SIG-M5 treated with dmso at 0.1 percent for 504 hours (cell line): ENCODE results near the gene NKAPL.

Experiments
- DNase-seq: peaks from one replicate; lab custom pipeline; 2025; ENCODE audit not compliant: unreplicated experiment; lab: John Stamatoyannopoulos, UW

Gene NKAPL

DNA sequence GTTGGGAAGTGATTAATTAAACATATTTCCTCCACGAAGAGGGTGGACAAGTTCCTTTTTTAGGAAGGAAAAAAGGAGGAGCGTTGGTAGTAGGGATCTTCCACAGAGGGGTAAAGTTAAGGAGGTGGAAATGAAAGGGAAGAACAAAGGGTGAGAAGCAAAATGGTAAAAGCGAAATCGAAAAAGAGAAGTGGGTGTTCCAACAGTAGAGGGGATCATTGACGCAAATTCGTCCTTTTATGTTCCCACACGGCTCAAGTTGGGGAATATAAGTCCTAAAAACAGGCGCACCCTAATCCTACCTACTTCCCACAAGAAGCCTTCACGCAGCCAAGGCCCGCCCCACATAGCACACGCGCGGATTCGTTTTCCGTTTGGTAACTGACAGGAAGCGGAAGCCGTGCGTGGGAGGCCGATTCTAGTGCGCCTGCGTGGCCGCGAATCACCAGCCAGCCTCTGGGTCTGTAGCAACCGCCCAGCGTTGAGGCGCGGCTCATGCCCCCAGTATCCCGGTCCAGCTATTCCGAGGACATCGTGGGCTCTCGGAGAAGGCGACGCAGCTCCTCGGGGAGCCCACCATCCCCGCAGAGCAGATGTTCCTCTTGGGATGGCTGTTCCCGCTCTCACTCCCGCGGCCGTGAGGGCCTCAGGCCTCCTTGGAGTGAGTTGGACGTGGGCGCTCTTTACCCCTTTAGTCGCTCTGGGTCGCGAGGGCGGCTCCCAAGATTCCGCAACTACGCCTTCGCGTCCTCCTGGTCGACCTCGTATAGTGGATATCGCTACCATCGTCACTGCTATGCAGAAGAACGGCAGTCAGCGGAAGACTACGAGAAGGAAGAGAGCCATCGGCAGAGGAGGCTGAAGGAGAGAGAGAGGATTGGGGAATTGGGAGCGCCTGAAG lies at the start of gene NKAPL:
Gene NKAPL, plus strand, starts transcription at position 421 of the 901 bp plus-strand sequence. Its CDS starts 75 bp downstream, at position 496.
- no peak for DNase-seq

DNA sequence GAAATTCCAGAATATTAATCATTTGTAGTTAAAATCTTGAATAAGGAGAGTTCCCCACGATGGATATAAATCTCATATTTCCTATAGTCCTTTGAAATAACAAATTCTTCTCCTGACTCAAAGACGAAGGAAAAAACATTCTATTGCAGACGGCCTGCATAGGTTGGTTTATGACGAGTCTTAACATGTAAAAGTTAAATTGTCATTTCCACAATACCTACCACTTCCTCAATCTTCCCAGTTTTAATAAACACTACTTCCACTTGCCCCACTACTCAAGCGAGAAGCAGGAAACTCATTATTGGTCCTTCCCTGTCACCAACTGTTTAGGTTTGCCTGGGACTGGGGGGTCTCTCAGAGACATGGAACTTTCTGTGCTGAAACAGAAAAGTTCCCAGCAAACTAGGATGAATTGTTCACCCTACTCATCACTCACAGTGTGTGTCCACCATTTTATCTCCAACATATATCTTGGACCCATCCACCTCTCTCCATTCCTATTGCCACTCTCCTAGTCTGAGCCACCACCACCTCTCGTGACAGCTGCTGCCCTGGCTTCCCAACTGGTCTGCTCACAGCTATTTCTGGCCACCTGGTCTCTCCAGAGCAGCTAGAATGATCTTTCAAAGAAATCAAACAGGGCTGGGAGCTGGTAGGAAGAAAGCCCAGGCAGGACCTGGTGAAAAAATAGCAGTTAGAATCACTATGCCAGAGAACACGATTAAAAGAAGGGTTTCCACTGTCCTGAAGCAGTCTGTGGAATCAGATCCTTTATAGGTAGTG lies 49.2 kb upstream of the NKAPL start:
- no peak for DNase-seq

DNA sequence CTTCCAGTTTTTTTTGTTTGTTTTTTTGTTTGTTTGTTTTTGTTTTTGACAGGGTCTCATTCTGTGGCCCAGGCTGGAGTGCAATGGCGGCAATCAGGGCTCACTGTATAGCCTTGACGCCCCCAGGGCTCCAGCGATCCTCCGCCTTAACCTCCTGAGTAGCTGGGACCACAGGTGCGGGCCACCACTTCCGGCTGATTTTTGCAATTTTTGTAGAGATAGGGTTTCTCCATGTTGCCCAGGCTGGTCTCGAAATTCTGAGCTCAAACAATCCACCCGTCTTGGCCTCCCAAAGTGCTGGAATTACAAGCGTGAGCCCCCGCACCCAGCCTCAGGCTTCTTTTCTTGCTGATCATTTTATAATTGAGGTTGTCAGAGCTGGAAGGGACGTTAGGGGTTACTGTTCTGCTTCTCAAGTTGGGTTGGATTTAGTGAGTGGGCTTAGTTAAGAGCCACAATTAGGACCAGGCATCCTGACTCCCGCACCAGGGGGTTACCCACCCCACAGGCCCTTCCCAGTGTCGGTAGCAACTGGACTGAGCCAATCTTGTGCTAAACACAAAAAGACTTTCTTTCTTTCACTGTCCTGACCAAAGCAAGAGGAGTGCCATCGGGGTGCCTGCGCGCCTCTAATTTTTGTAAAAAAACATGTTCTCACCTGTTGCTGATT lies 47.1 kb upstream of the NKAPL start:
- no peak for DNase-seq

DNA sequence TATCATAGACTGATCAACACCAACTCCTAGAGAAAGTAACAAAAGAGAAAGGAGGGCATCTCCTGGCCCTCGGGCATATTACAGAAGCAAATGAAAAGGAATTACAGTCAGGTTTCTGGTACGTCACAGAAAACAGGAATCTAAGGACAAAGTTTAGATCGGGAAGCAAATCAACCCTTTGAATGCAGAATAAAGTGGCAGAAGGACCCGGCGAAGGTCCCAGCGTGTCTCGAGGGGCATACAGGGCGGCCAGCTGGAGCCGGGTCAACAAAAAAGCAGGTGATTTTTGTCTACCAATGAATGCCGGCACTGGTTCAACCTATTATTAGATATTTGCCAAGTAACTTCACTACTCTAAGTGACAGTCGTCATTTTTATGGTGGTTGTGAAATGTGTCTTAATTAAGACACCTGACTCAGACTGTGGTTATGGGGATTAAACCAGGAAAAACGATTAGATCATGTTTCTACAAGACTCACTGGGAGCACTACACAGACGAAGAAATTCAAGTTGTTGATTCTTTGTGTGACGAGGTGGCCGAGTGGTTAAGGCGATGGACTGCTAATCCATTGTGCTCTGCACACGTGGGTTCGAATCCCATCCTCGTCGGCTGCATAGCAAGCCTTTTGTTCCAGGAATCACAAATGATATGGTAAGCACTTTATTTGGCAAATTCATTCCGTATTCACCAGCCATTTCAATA lies 46.4 kb upstream of the NKAPL start:
- peak; percentile 73 for DNase-seq

DNA sequence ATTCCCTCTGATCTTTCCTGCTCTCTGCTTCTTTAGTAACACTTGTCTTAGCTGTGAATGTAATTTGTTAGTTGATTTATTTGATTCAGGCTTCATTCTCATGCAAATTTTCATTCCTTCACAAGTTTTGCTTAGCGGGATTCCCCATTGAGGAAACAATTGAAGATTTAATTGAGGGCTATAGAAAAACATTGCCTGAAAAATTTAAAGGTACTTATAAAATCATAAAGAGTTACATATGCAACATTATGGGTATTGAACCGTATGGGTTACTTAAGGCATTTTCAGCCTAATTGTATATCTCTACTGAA lies 45.9 kb upstream of the NKAPL start:
- no peak for DNase-seq

DNA sequence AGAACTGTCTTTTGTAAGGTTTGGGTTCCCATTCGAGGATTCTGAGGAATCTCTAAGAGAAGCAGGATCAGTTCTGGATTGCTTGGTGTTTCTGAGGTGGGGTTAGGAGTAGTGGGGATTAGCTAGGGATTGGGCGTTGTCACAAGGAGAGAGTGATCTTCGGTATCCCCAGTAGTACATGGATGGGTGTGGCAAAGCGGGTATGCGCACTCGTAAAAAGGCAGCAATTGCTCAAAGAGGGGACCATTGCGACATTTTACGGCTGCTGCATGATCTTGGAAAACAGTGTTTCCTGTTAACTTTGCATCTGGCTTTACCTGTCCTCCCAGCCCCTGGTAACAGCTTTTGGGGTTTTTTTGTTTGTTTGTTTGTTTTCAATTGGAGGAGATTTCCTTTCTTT lies 43.7 kb upstream of the NKAPL start:
- peak; percentile 66 for DNase-seq

DNA sequence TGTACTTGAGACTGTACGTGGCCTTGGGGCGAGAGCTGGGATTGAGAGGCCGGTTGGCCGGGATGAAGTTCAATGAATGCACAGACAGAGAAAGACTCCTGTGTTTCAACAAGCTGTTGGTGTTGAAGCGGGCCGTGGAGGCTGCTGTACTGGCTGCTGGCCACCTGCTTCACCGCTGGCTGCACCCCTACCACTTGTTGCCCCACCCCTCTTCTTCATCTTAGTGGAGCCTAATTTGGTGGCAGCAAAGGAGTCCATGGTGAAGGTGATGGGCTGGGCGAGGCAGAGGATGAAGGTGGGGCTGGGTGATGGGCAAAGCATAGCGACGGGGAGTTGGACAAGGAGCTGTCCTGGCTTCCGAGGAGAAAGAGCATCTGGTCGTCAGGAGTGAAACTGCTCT lies 41.2 kb upstream of the NKAPL start:
- no peak for DNase-seq

DNA sequence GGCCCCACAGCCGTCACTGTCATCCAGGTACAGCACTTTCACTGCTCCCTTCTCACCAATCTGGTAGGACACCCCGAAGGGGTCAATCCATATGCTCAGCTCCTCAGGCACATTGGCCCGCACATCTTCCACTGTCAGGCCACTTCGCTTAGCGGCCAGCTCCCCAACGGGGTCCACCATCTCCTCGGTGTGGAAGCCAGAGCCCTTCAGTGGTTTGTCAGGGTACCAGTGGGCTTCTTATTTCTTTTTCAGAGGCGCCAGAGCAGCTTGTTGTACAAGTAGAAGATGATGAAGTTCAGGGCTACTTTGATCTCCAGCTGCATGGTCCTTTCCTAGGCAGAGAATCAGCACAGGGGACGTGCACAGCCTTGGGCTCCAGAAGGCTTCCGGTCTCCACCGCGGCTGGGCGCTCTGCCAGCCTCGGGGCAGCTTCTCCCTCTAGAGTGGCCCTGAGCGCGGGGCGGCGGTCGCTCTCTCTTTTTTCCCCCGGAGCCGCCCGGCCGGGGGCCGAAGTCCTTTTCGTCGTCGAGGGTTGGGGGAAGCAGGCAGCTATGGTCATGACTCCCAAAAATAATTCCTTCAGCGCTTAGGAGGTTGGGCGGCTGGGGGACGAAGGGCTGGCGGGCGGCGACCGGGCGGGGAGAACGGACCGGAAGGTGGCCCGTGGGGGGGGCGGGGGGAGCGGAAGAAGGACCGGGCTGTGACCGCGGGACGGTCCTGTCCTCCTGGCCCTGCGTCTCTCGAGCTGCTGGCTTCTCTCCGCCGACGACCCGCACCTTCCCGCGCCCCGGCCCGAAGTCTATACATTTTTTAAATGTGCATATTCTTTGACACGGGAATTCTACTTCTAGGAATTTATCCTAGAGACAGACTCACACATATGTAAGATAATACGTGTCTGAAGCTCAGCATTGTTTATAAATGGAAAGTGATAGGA lies 40.5 kb upstream of the NKAPL start:
- peak; percentile 31 for DNase-seq

DNA sequence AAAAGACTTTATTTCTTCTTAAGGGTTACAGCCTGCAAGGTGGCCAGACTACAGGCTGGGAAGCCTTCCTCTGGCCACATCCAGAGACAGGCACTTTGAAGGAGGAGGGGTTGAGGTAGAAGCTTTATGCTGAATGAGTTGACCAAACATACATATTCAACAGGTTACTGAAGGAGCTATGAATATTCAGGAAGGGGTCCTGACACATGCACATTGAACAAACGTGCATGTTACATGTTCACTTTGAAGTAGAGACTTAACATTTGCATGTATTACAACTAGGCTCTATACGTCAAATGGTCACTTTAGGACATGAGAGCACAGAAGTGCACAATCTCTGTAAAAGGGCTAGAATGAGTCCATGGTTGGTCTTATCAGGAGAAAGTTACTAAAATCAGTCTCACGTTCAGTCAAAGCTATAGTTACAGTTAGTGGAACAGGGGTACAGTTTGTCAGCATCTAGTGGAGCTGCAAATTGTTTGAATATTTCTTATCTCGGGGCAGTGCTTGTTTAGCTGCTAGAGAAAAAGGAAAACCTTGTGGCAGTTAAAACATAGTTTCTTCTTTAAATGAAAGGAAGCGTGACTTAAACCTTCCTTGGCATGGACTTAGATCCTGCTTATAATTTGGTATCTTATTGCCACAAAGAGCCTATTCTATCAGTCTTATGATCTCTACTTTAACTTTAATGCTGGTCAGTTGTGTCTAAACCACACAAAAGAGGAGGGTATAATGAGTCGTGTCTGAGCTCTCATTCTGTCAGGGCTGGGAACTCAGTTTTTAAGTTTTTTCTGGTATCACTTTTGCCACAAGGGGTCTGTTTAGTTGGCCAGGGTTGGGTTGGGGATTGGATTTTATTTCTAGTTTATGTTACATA lies 38.6 kb upstream of the NKAPL start:
- no peak for DNase-seq

DNA sequence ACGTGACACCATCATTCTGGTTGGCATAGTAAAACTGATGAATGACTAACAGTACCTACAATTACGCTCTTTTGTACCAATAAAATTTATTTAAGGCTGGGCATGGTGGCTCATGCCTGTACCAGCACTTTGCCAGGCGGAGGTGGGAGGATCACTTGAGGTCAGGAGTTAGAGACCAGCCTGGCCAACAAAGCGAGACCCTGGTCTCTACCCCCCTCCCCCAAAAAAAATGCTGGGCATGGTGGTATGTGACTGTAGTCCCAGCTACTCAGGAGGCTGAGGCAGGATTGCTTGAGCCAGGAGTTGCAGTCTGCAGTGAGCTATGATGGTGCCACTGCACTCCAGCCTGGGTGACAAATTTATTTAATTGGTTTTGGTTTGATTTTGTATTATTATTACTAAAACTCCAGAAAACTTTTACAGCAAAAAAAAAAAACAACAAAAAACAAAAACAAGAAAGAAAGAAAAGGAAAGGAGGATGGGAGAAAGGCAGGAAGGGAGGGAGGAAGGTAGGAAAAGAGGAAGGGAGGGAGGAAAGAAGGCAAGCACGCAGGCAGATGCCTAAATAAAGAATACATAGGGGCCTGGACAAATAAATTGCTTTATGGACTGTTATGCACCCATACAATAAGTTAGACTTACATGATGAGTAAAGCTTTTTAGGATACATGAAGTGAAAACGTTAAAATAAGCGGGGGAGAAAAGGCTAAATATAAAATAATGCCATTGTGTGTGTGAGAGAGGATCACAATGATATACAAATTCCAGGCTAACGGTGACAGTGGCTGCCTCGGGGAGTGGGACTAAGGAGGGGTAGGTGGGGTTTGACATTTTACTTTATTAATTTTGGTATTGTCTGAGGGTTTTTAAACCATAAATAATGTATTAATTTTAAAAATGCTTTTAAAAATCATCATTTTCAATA lies 34.7 kb upstream of the NKAPL start:
- no peak for DNase-seq

DNA sequence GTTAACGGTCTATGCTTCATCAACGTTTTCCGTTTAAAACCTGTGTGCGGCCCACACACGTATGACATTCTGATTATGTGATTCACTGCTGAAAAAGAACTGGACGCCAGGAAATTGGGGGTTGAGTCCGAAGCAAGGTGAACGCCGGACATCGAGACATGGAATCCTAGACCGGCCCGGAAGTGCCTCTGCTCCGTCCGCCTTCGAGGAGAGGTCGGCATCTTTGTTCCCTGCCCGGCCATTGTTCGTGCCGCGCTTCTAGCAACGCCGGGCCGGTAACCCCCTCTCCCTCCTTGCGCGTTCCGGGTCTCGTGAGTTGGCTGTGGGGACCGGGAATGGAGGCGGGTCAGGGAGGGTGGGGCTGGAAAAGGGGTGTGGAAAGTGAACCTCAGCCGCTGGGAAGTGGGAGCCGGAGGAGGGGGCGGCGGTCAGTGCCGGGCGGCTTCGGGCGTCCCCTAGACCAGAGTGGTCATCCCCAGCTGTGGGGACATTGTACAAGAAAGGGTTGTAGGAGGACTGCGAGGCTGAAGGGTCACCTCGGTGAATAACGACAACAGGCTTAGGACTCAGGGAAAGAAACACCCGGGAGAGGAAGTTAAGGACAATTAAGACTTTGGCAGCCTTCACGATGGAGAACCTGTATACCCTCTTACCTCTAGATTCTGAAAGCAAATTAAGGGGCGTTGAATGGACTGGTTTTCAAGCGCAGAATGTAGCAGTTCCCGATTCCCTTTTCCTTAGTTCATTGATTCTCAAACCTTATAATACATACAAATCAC lies 33.9 kb upstream of the NKAPL start, which contains the start of gene ZSCAN9:
Gene ZSCAN9, plus strand, starts transcription at position 220 of the 779 bp plus-strand sequence. CDS start 1,810 bp downstream, outside the sequence.
- DNase-seq: peak; percentile 62

DNA sequence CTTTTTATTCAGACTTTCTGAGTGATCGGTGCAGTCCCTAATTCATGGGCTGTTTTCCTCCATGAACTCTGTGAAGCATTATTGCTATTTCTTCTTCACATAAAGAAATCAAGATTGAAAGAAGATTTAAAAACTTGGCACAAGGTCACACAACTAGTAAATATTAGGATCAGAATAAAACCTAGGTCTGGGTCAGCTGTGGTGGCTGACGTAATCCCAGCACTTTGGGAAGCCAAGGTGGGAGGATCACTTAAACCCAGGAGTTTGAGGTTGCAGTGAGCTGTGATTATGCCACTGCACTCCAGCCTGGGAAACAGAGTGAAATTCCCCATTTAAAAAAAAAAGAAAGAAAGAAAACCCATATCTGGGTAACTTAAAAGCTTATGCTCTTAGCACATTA lies 32.6 kb upstream of the NKAPL start:
- no peak for DNase-seq

DNA sequence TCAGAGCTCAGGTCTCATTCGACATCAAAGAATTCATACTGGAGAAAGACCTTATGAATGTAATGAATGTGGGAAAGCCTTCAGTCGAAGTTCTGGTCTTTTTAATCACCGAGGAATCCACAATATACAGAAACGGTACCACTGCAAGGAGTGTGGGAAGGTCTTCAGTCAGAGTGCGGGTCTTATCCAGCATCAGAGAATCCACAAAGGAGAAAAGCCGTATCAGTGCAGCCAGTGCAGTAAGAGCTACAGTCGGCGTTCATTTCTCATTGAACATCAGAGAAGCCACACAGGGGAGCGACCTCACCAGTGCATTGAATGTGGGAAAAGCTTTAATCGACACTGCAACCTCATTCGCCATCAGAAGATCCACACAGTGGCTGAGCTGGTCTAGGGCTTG lies 26.3 kb upstream of the NKAPL start:
- no peak for DNase-seq

DNA sequence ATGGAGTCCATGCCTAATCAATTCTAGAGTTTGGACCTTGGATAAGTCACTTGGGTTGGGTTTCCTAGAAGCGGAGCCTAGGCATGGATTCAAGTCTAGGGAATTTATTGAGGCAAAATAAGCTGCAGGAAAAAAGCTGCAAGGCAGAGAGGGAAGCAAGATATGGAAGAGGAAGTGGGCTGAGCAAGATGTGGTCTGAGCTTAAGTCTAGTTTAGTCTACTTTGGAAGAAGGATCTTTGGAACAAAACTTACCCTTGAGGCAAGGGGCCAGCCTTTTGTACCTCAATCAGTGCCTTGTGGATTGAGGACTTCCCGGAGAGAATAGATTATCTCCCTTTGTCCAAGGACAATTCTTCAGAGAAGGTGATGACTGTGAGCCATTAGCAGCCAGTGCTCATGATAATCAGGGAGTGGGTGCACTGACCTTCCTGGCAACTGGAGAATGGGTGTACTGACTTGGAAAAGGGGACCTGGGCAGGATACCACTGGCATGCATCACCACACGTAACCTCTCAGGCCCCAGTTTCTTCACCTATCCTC lies 23.1 kb upstream of the NKAPL start:
- peak; percentile 46 for DNase-seq

DNA sequence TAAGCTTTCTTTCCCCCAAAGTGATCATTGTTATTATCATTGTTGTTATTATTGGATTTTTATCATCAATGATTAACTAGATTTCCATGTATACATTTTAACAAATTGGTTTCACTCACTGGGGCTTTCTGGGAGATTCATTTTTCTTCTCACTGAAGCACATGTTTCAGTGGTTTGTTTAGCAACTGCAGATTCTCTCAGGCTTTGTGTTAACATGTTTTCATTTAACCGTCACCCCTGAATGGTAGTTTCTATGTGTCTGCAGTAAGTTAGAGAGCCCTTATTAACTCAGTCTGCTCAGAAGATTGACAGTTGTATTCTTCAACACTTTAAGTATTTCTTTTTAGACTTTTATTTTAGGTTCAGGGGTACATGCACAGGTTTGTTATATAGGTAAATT lies 19.5 kb upstream of the NKAPL start:
- DNase-seq: no peak

DNA sequence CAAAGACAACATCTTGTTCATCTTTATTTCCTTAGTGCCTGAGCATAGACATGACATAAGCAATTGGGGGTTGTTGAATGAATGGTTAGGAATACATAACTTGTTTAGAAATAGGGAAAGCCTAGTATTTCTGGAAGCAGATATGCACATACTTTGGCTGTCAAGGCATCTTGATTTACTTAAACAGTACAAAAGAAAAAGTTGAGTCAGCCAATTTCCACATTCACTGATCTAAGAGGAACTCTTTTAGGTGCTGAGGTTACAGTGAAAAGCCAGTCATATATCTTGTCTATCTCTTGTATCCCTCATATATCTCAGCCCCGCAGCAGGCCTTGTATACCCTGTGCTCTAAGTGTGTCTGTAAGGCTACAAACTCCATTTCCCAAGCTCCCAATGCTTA lies 18.6 kb upstream of the NKAPL start:
- no peak for DNase-seq

DNA sequence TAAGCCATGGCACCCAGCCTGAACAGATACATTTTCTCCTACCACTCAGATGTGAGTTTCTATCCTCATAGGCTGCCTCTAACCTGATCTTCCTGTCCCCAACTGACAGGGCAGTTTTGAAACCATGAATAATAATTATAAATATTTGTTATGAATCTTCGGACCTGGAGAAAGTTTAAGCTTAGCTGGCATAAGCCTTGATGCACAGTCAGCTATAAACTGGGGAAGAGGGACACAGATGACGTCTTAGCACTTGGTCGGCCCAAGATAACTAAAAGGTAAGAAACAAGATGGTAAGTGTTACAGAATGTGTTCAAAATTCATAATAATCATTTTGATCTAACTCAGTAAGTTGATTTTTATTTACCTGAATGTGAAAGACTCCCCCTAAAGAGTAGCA lies 15.2 kb upstream of the NKAPL start:
- DNase-seq: no peak
